Mesenchymal stem cell (in vitro differentiated cells and primary cell): ENCODE data around the gene AURKB.
"Not testable (repeated sequence)": the region's sequence is repeated elsewhere in the genome, so short reads cannot be mapped to it uniquely, and the experiment has no call there.

Source experiments
- DNase-seq: peaks from one replicate; pipeline ENCODE4 v3.0.0-alpha.2; 2013
- H2AFZ ChIP-seq: one replicate; pipeline ENCODE4 v1.6.1; 2013; ENCODE audit warnings: low read depth, mild to moderate bottlenecking, control low read depth, inconsistent platforms, low read length, moderate library complexity
- H2AK5ac ChIP-seq: 2 replicates; pipeline ENCODE4 v1.6.1; 2013; ENCODE audit warnings: low read length, moderate library complexity, mild to moderate bottlenecking, inconsistent platforms; ENCODE audit not compliant: severe bottlenecking
- H2BK120ac ChIP-seq: one replicate; pipeline ENCODE4 v1.6.1; 2013; ENCODE audit warnings: low read depth, mild to moderate bottlenecking, inconsistent platforms, low read length, moderate library complexity
- H2BK12ac ChIP-seq, 2 experiments: one replicate each; pipeline ENCODE4 v1.6.1; 2013; ENCODE audit warnings: inconsistent platforms in 2 of 2, low read length in 2 of 2, mild to moderate bottlenecking in 2 of 2, moderate library complexity in 2 of 2, control low read depth in 1 of 2
- H2BK15ac ChIP-seq: one replicate; pipeline ENCODE4 v1.6.1; 2013; ENCODE audit warnings: mild to moderate bottlenecking, low read depth, inconsistent platforms; ENCODE audit not compliant: poor library complexity, severe bottlenecking
- H2BK5ac ChIP-seq: 2 replicates; pipeline ENCODE4 v1.6.1; 2013; ENCODE audit warnings: low read depth, mild to moderate bottlenecking, low read length, control low read depth, inconsistent platforms; ENCODE audit not compliant: poor library complexity, severe bottlenecking
- H3K14ac ChIP-seq, 2 experiments: one replicate each; pipeline ENCODE4 v1.6.1; 2013; ENCODE audit warnings: inconsistent platforms in 2 of 2, low read length in 2 of 2, control low read depth in 1 of 2, mild to moderate bottlenecking in 1 of 2, moderate library complexity in 1 of 2
- H3K18ac ChIP-seq, 2 experiments: one replicate each; pipeline ENCODE4 v1.6.1; 2013; ENCODE audit warnings: inconsistent platforms in 2 of 2, low read length in 2 of 2, control low read depth in 1 of 2, low read depth in 1 of 2, mild to moderate bottlenecking in 1 of 2
- H3K23ac ChIP-seq, 2 experiments: one replicate each; pipeline ENCODE4 v1.6.1; 2013; ENCODE audit warnings: inconsistent platforms in 2 of 2, low read length in 2 of 2, mild to moderate bottlenecking in 2 of 2, moderate library complexity in 2 of 2, control low read depth in 1 of 2
- H3K27ac ChIP-seq: 2 replicates; pipeline ENCODE4 v1.5.1; 2013; ENCODE audit warnings: mild to moderate bottlenecking, moderate library complexity, low read length, control low read depth, inconsistent platforms; ENCODE audit not compliant: poor library complexity, severe bottlenecking
- H3K27me3 ChIP-seq, 2 experiments: 2 replicates each; pipeline versions ENCODE4 v1.6.1 to v1.7.0; 2013; ENCODE audit warnings: low read length in 2 of 2, mild to moderate bottlenecking in 2 of 2, moderate library complexity in 2 of 2, control low read depth in 1 of 2, inconsistent platforms in 1 of 2; ENCODE audit not compliant: control insufficient read depth in 1 of 2, insufficient read depth in 1 of 2
- H3K36me3 ChIP-seq, 2 experiments: 2 replicates each; pipeline versions ENCODE4 v1.6.1 to v1.7.0; 2013; ENCODE audit warnings: low read length in 2 of 2, control low read depth in 1 of 2, inconsistent platforms in 1 of 2, low read depth in 1 of 2, mild to moderate bottlenecking in 1 of 2; ENCODE audit not compliant: insufficient read depth in 2 of 2, control insufficient read depth in 1 of 2
- H3K4ac ChIP-seq, 2 experiments: one replicate each; pipeline ENCODE4 v1.6.1; 2013; ENCODE audit warnings: inconsistent platforms in 2 of 2, low read length in 2 of 2, mild to moderate bottlenecking in 2 of 2, moderate library complexity in 2 of 2, control low read depth in 1 of 2, low read depth in 1 of 2
- H3K4me1 ChIP-seq: 2 replicates; pipeline ENCODE4 v1.6.1; 2013; ENCODE audit warnings: low read depth, low read length, control low read depth; ENCODE audit not compliant: control insufficient read depth, insufficient read depth
- H3K4me2 ChIP-seq: 2 replicates; pipeline ENCODE4 v1.6.1; 2013; ENCODE audit warnings: low read length, mild to moderate bottlenecking, inconsistent platforms; ENCODE audit not compliant: poor library complexity, severe bottlenecking
- H3K4me3 ChIP-seq, 2 experiments: 2 replicates each; pipeline versions ENCODE4 v1.5.1 to v1.7.0; 2013; ENCODE audit warnings: low read length in 2 of 2, mild to moderate bottlenecking in 2 of 2, control low read depth in 1 of 2, low read depth in 1 of 2; ENCODE audit not compliant: insufficient read depth in 1 of 2
- H3K79me1 ChIP-seq: replicated peaks from 2 replicates; pipeline ENCODE4 v1.6.1; 2013; ENCODE audit warnings: mild to moderate bottlenecking, control low read depth, low read length, inconsistent platforms; ENCODE audit not compliant: poor library complexity, severe bottlenecking
- H3K9ac ChIP-seq: 2 replicates; pipeline ENCODE4 v1.7.0; 2013; ENCODE audit warnings: mild to moderate bottlenecking, low read length, moderate library complexity
- H3K9me3 ChIP-seq: 2 replicates; pipeline ENCODE4 v1.7.0; 2013; ENCODE audit warnings: mild to moderate bottlenecking, low read length; ENCODE audit not compliant: control insufficient read depth
- H4K8ac ChIP-seq: one replicate; pipeline ENCODE4 v1.6.1; 2013; ENCODE audit warnings: inconsistent platforms, mild to moderate bottlenecking, low read length, moderate library complexity
- H4K91ac ChIP-seq: one replicate; pipeline ENCODE4 v1.6.1; 2013; ENCODE audit warnings: mild to moderate bottlenecking, low read length, inconsistent platforms
- WGBS: methylation state at CpG from one replicate; pipeline ENCODE4 v1.1.7; 2013; ENCODE audit warnings: mixed read lengths; 5-methylcytosine and 5-hydroxymethylcytosine counted together

Gene AURKB

GRCh38 chr17:8255499-8255898 is 45.1 kb upstream of the AURKB start:
- H3K27me3 ChIP-seq = no peaks in the 10 kb centered on the region
- no peak overlapping the region for H2BK5ac ChIP-seq
- H3K4me1 ChIP-seq = no peaks in the 10 kb centered on the region
- no peak overlapping the region for H3K4me2 ChIP-seq
- H3K36me3 ChIP-seq = peaks cover 35 to 53% of the 10 kb centered on the region in 2 experiments
- H2BK12ac ChIP-seq = no peak overlapping the region
- 98% methylated on average over 8 of the region's 9 CpGs for WGBS
- H3K79me1 ChIP-seq = peaks cover 22% of the 10 kb centered on the region
- H3K14ac ChIP-seq = no peak overlapping the region
- H2AFZ ChIP-seq = no peak overlapping the region
- peak; percentile 10 for DNase-seq
- no peak overlapping the region for H2BK15ac ChIP-seq
- no peak overlapping the region for H4K8ac ChIP-seq
- no peak overlapping the region for H3K23ac ChIP-seq
- H4K91ac ChIP-seq = no peak overlapping the region
- no peak overlapping the region for H3K18ac ChIP-seq
- H3K27ac ChIP-seq = no peak overlapping the region
- no peaks in the 10 kb centered on the region for H3K9me3 ChIP-seq
- no peak overlapping the region for H2AK5ac ChIP-seq
- no peak overlapping the region for H2BK120ac ChIP-seq
- no peak overlapping the region for H3K4ac ChIP-seq
- no peak overlapping the region for H3K9ac ChIP-seq
- H3K4me3 ChIP-seq = no peak overlapping the region

GRCh38 chr17:8254881-8255280 is 44.5 kb upstream of the AURKB start:
- H3K23ac ChIP-seq = no peak overlapping the region
- H2AK5ac ChIP-seq = no peak overlapping the region
- no peak overlapping the region for H2AFZ ChIP-seq
- H3K4me2 ChIP-seq = no peak overlapping the region
- H2BK15ac ChIP-seq = no peak overlapping the region
- H3K18ac ChIP-seq = no peak overlapping the region
- H2BK5ac ChIP-seq = no peak overlapping the region
- no peak overlapping the region for H3K14ac ChIP-seq
- H4K91ac ChIP-seq = no peak overlapping the region
- H3K4ac ChIP-seq = no peak overlapping the region
- H3K4me3 ChIP-seq = no peak overlapping the region
- peaks cover 34 to 47% of the 10 kb centered on the region in 2 experiments for H3K36me3 ChIP-seq
- H4K8ac ChIP-seq = no peak overlapping the region
- H3K27ac ChIP-seq = no peak overlapping the region
- no peaks in the 10 kb centered on the region for H3K4me1 ChIP-seq
- no peak overlapping the region for H2BK12ac ChIP-seq
- no peak for DNase-seq
- H3K9ac ChIP-seq = no peak overlapping the region
- peaks cover 28% of the 10 kb centered on the region for H3K79me1 ChIP-seq
- H2BK120ac ChIP-seq = no peak overlapping the region
- WGBS = over 99% methylated on average over 10 of the region's 11 CpGs
- no peaks in the 10 kb centered on the region for H3K27me3 ChIP-seq
- no peaks in the 10 kb centered on the region for H3K9me3 ChIP-seq

- WGBS = 79% methylated on average over 8 of the region's 8 CpGs
Measured at GRCh38 chr17:8253801-8254200, 43.4 kb upstream of the AURKB start.

GRCh38 chr17:8251411-8251810 is 41.0 kb upstream of the AURKB start:
- H3K4me1 ChIP-seq, H3K9me3 ChIP-seq, H3K4me2 ChIP-seq, H2BK15ac ChIP-seq, H2BK12ac ChIP-seq, H2BK5ac ChIP-seq, H2AFZ ChIP-seq, H3K4me3 ChIP-seq, H3K9ac ChIP-seq, H4K91ac ChIP-seq, H3K27me3 ChIP-seq, H4K8ac ChIP-seq, H2BK120ac ChIP-seq, H3K27ac ChIP-seq, H3K23ac ChIP-seq, H2AK5ac ChIP-seq, H3K14ac ChIP-seq, H3K4ac ChIP-seq, H3K18ac ChIP-seq: not testable (repeated sequence)
- WGBS = 96% methylated on average over 2 of the region's 2 CpGs
- DNase-seq = peak; percentile 22
- Histone ChIP-seq H3K36me3 (peaks cover 22 to 23% of the 10 kb centered on the region in 2 experiments), H3K79me1 (peaks cover 35% of the 10 kb centered on the region)

More at GRCh38 chr17:8253801-8254200, 43.4 kb upstream of the AURKB start:
- Histone ChIP-seq H2AK5ac (no peak overlapping the region), H3K4me3 (no peak overlapping the region), H3K4me2 (no peak overlapping the region), H3K23ac (no peak overlapping the region), H2BK5ac (no peak overlapping the region), H2BK15ac (no peak overlapping the region), H3K4me1 (no peaks in the 10 kb centered on the region), H3K9ac (no peak overlapping the region), H4K8ac (no peak overlapping the region), H2AFZ (no peak overlapping the region), H4K91ac (no peak overlapping the region), H3K36me3 (peaks cover 34 to 41% of the 10 kb centered on the region in 2 experiments), H3K18ac (no peak overlapping the region), H3K27me3 (no peaks in the 10 kb centered on the region), H3K14ac (no peak overlapping the region), H3K4ac (no peak overlapping the region), H3K79me1 (peaks cover 35% of the 10 kb centered on the region), H2BK120ac (no peak overlapping the region), H3K27ac (no peak overlapping the region), H2BK12ac (no peak overlapping the region), H3K9me3 (no peaks in the 10 kb centered on the region)
- peak; percentile 28 for DNase-seq
